T-cell (primary cell): ENCODE results near the gene BCAS3. TPM values are rescaled to one million over a fixed set of nuclear protein-coding genes. Genes with fewer than 3 reads are reported as not detected.

ENCODE experiments used
- ATAC-seq, 4 experiments: fragments of 200-7000 bp in 3 of 4; fragments of 150-1000 bp in 1 of 4; cut with Tn5 transposase; replicated peaks in 1 of 4; 1 replicate in 3 of 4; 2 replicates in 1 of 4; pipeline ENCODE4 v1.10.0; 2021; ENCODE audit warnings: moderate library complexity in 3 of 4, mild to moderate bottlenecking in 2 of 4, moderate number of reproducible peaks in 1 of 4
- CTCF ChIA-PET, 2 donors: fragments of 300-600 bp; sonication (Branson Sonifier 250); formaldehyde crosslinking; loops; one replicate each; lab custom pipeline; 2022; ENCODE audit warnings: antibody characterized with exemption in 2 of 2; lab: Charles Lee
- POLR2A ChIA-PET, 2 donors: fragments of 300-600 bp; sonication (Branson Sonifier 250); formaldehyde crosslinking; loops; one replicate each; lab custom pipeline; 2022; ENCODE audit warnings: antibody characterized with exemption in 2 of 2; lab: Charles Lee
- DNase-seq, 35 experiments: peaks; one replicate each; pipeline versions ENCODE4 v3.0.0 to v3.0.0-alpha.2; 2013 to 2023
- H3K27ac ChIP-seq: one replicate; pipeline ENCODE4 v1.5.1; 2013; ENCODE audit warnings: low read length
- H3K27me3 ChIP-seq, 2 experiments: replicated peaks in 1 of 2; 1 replicate in 1 of 2; 2 replicates in 1 of 2; pipeline versions ENCODE4 v1.6.1 to v1.7.0; 2013; ENCODE audit warnings: low read length in 1 of 2, mixed read lengths in 1 of 2; ENCODE audit not compliant: control insufficient read depth in 2 of 2, insufficient read depth in 2 of 2; ENCODE audit errors: extremely low read depth in 1 of 2
- H3K36me3 ChIP-seq, 2 donors: 1 replicate in 1 of 2; 2 replicates in 1 of 2; pipeline versions ENCODE4 v1.6.1 to v1.7.0; 2013; ENCODE audit warnings: low read length in 1 of 2; ENCODE audit not compliant: control insufficient read depth in 2 of 2, insufficient read depth in 1 of 2; ENCODE audit errors: extremely low read depth in 1 of 2
- H3K4me1 ChIP-seq, 2 experiments: 1 replicate in 1 of 2; 2 replicates in 1 of 2; pipeline versions ENCODE4 v1.6.1 to v1.7.0; 2013; ENCODE audit warnings: low read length in 2 of 2, mixed read lengths in 1 of 2; ENCODE audit not compliant: insufficient read depth in 2 of 2, control insufficient read depth in 1 of 2; ENCODE audit errors: extremely low read depth in 1 of 2
- H3K4me3 ChIP-seq, 2 donors: 1 replicate in 1 of 2; 2 replicates in 1 of 2; pipeline versions ENCODE4 v1.5.1 to v1.7.0; 2013; ENCODE audit warnings: mild to moderate bottlenecking in 2 of 2, low read length in 1 of 2, moderate library complexity in 1 of 2; ENCODE audit not compliant: control insufficient read depth in 1 of 2; ENCODE audit errors: extremely low read depth in 1 of 2
- H3K9me3 ChIP-seq: 2 replicates; pipeline ENCODE4 v1.7.0; 2013
- H3K27ac Mint-ChIP-seq, 2 donors: one replicate each; pipeline ENCODE4 v1.8.0; 2020 to 2021; ENCODE audit warnings: mild to moderate bottlenecking in 2 of 2, mixed read lengths in 2 of 2
- H3K27me3 Mint-ChIP-seq, 2 donors: one replicate each; pipeline ENCODE4 v1.8.0; 2021 to 2022; ENCODE audit warnings: mixed read lengths in 2 of 2
- H3K36me3 Mint-ChIP-seq: one replicate; pipeline ENCODE4 v1.8.0; 2021; ENCODE audit warnings: mixed read lengths
- H3K4me1 Mint-ChIP-seq, 3 donors: one replicate each; pipeline ENCODE4 v1.8.0; 2020 to 2022; ENCODE audit warnings: mixed read lengths in 3 of 3, mild to moderate bottlenecking in 1 of 3
- H3K4me3 Mint-ChIP-seq, 3 donors: one replicate each; pipeline ENCODE4 v1.8.0; 2020 to 2022; ENCODE audit warnings: mild to moderate bottlenecking in 3 of 3, mixed read lengths in 3 of 3, moderate library complexity in 3 of 3
- H3K9me3 Mint-ChIP-seq, 3 donors: one replicate each; pipeline ENCODE4 v1.8.0; 2020 to 2022; ENCODE audit warnings: mixed read lengths in 3 of 3
- WGBS: methylation state at CpG from one replicate; pipeline ENCODE4 v1.1.5; 2013; ENCODE audit warnings: missing lambda C conversion rate; ENCODE audit not compliant: insufficient coverage; 5-methylcytosine and 5-hydroxymethylcytosine counted together
- total RNA-seq, 35 experiments: library from RNA in 6 of 35; stranded (reverse) in 6 of 35; fragments of 120-200 nt in 1 of 35; gene quantifications; one replicate each; pipeline versions ENCODE4 v1.2.1 to v1.2.4 and lab custom pipeline; 2013 to 2026

BCAS3 gene
- total RNA-seq, 5 donors from 2014 or later (not counting 1 experiment from before 2014, with no cell fraction given): 33.8 to 57.8 (median 38.1) TPM

- ChIA-PET CTCF (no interaction called here), POLR2A (no interaction called here)
- no peak for ATAC-seq
- H3K27me3 Mint-ChIP-seq: no peaks in the 10 kb centered on the region
- WGBS: 100% methylated on average over 1 of the region's 5 CpGs
- no peaks in the 10 kb centered on the region for H3K4me1 Mint-ChIP-seq
- no peak overlapping the region for H3K27ac Mint-ChIP-seq
- Histone ChIP-seq H3K4me3 (no peak overlapping the region), H3K27ac (no peak overlapping the region), H3K36me3 (no peaks in the 10 kb centered on the region), H3K9me3 (no peaks in the 10 kb centered on the region), H3K4me1 (no peaks in the 10 kb centered on the region), H3K27me3 (no peaks in the 10 kb centered on the region)
- H3K9me3 Mint-ChIP-seq: no peaks in the 10 kb centered on the region
- no peak overlapping the region for H3K4me3 Mint-ChIP-seq
- DNase-seq: no peak
- peaks cover 13% of the 10 kb centered on the region for H3K36me3 Mint-ChIP-seq
Observed at GRCh38 chr17:61204456-61204855, 526.8 kb downstream of the BCAS3 start.

GRCh38 chr17:61205401-61205800 lies 527.8 kb downstream of the BCAS3 start:
- no peaks in the 10 kb centered on the region for H3K27me3 Mint-ChIP-seq
- ATAC-seq (no peak), DNase-seq (no peak)
- H3K9me3 ChIP-seq: no peaks in the 10 kb centered on the region
- H3K4me1 ChIP-seq: no peaks in the 10 kb centered on the region
- no peaks in the 10 kb centered on the region for H3K27me3 ChIP-seq
- H3K4me3 ChIP-seq: no peak overlapping the region
- ChIA-PET CTCF (no interaction called here), POLR2A (no interaction called here)
- no peaks in the 10 kb centered on the region for H3K9me3 Mint-ChIP-seq
- WGBS: no CpG with 5 or more reads among the region's 3 CpGs
- H3K36me3 ChIP-seq: no peaks in the 10 kb centered on the region
- peaks cover 13% of the 10 kb centered on the region for H3K36me3 Mint-ChIP-seq
- no peak overlapping the region for H3K27ac Mint-ChIP-seq
- H3K4me1 Mint-ChIP-seq: no peaks in the 10 kb centered on the region
- H3K27ac ChIP-seq: no peak overlapping the region
- H3K4me3 Mint-ChIP-seq: no peak overlapping the region

GRCh38 chr17:61205931-61206330 lies 528.3 kb downstream of the BCAS3 start:
- Mint-ChIP-seq H3K27ac (no peak overlapping the region), H3K4me1 (no peaks in the 10 kb centered on the region), H3K9me3 (no peaks in the 10 kb centered on the region), H3K4me3 (no peak overlapping the region), H3K27me3 (no peaks in the 10 kb centered on the region), H3K36me3 (peaks cover 13% of the 10 kb centered on the region)
- DNase-seq (no peak), ATAC-seq (no peak)
- Histone ChIP-seq H3K4me3 (no peak overlapping the region), H3K27ac (no peak overlapping the region), H3K36me3 (no peaks in the 10 kb centered on the region), H3K4me1 (no peaks in the 10 kb centered on the region), H3K27me3 (no peaks in the 10 kb centered on the region), H3K9me3 (no peaks in the 10 kb centered on the region)
- WGBS: no CpG with 5 or more reads among the region's 4 CpGs
- CTCF ChIA-PET: no interaction called here
- POLR2A ChIA-PET: no interaction called here

GRCh38 chr17:61206922-61207321 lies 529.3 kb downstream of the BCAS3 start:
- ATAC-seq (no peak), DNase-seq (no peak)
- POLR2A ChIA-PET: no interaction called here
- Mint-ChIP-seq H3K4me1 (no peaks in the 10 kb centered on the region), H3K27ac (no peak overlapping the region), H3K9me3 (no peaks in the 10 kb centered on the region), H3K4me3 (no peak overlapping the region), H3K36me3 (peaks cover 8% of the 10 kb centered on the region), H3K27me3 (no peaks in the 10 kb centered on the region)
- CTCF ChIA-PET: no interaction called here
- H3K4me3 ChIP-seq: no peak overlapping the region
- no CpG with 5 or more reads among the region's 5 CpGs for WGBS
- H3K27me3 ChIP-seq: no peaks in the 10 kb centered on the region
- no peaks in the 10 kb centered on the region for H3K4me1 ChIP-seq
- no peaks in the 10 kb centered on the region for H3K36me3 ChIP-seq
- no peaks in the 10 kb centered on the region for H3K9me3 ChIP-seq
- no peak overlapping the region for H3K27ac ChIP-seq

- H3K4me1 Mint-ChIP-seq: no peaks in the 10 kb centered on the region
- no peaks in the 10 kb centered on the region for H3K27me3 ChIP-seq
- H3K4me1 ChIP-seq: no peaks in the 10 kb centered on the region
- ChIA-PET POLR2A (no interaction called here), CTCF (interaction anchor here (0.7 kb wide), 2 partner anchors 38 to 219 kb away, joined by 4 read pairs; no protein-coding TSS in a partner anchor)
- H3K9me3 Mint-ChIP-seq: no peaks in the 10 kb centered on the region
- no peaks in the 10 kb centered on the region for H3K36me3 ChIP-seq
- H3K4me3 ChIP-seq: no peak overlapping the region
- H3K4me3 Mint-ChIP-seq: no peak overlapping the region
- no peaks in the 10 kb centered on the region for H3K9me3 ChIP-seq
- no peak overlapping the region for H3K27ac Mint-ChIP-seq
- 89% methylated on average over 3 of the region's 6 CpGs for WGBS
- no peaks in the 10 kb centered on the region for H3K27me3 Mint-ChIP-seq
- H3K36me3 Mint-ChIP-seq: peaks cover 5% of the 10 kb centered on the region
- DNase-seq (no peak), ATAC-seq (no peak)
- no peak overlapping the region for H3K27ac ChIP-seq
Observed at GRCh38 chr17:61208301-61209105, 530.9 kb downstream of the BCAS3 start.

GRCh38 chr17:61209106-61209439 lies 531.4 kb downstream of the BCAS3 start:
- CTCF ChIA-PET: interaction anchor here in 1 of 2 donors (0.7 kb wide), 1 partner anchor 218 kb away, joined by 4 read pairs; no protein-coding TSS in a partner anchor
- Mint-ChIP-seq H3K36me3 (peaks cover under 1% of the 10 kb centered on the region), H3K4me1 (no peaks in the 10 kb centered on the region), H3K27ac (no peak overlapping the region), H3K9me3 (no peaks in the 10 kb centered on the region), H3K27me3 (no peaks in the 10 kb centered on the region), H3K4me3 (no peak overlapping the region)
- ATAC-seq: no peak
- H3K4me3 ChIP-seq: no peak overlapping the region
- H3K4me1 ChIP-seq: no peaks in the 10 kb centered on the region
- H3K27me3 ChIP-seq: no peaks in the 10 kb centered on the region
- DNase-seq: no peak
- WGBS: no CpG with 5 or more reads among the region's 4 CpGs
- POLR2A ChIA-PET: no interaction called here
- no peak overlapping the region for H3K27ac ChIP-seq
- H3K36me3 ChIP-seq: no peaks in the 10 kb centered on the region
- no peaks in the 10 kb centered on the region for H3K9me3 ChIP-seq
